ENCODE results near the gene PTGIR. TPM values are rescaled to one million over a fixed set of nuclear protein-coding genes. Genes with fewer than 3 reads are reported as not detected.

Gene PTGIR
- total and polyA plus RNA-seq, 2 donors from 2014 or later = 7.5 to 10.1 TPM

DNA sequence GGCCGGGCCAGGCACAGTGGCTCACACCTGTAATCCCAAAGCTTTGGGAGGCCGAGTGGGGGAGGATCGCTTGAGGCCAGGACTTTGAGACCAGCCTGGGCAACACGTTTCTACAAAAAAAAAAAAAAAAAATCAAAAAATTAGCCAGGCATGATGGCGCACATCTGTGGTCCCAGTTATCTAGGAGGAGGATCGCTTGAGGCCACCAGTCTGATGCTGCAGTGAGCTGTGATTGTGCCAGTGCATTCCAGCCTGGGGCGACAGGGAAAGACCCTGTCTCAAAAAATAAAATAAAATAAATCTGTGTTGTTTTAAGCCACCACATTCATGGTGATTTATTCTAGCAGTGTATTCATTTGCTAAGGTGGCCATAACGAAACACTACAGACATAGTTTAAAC, 40.2 kb upstream of the PTGIR start:
- intact Hi-C loops (cut with DNase I) = no loop called here
- Histone ChIP-seq H3K9me3 (ENCODE audit: control insufficient read depth in 2 of 3, insufficient read depth in 1 of 3, low read length in 3 of 3) (no peaks in the 10 kb centered on the region), H3K4me1 (ENCODE audit: control insufficient read depth in 2 of 3, insufficient read depth in 2 of 3, low read depth in 1 of 3, low read length in 3 of 3) (peaks cover 0 to 5% (median 0%) of the 10 kb centered on the region in 3 donors), H3K4me3 (ENCODE audit: low read length in 3 of 3) (no peak overlapping the region), H3K36me3 (ENCODE audit: control insufficient read depth in 2 of 3, insufficient read depth in 3 of 3, low read length in 3 of 3) (no peaks in the 10 kb centered on the region), H3K27ac (ENCODE audit: low read depth in 2 of 2, low read length in 2 of 2) (no peak overlapping the region), H3K27me3 (ENCODE audit: control insufficient read depth, insufficient read depth, low read length) (no peaks in the 10 kb centered on the region), H3K9ac (ENCODE audit: low read length in 3 of 3) (no peak overlapping the region)
- TF ChIP-seq, protein P1, sequence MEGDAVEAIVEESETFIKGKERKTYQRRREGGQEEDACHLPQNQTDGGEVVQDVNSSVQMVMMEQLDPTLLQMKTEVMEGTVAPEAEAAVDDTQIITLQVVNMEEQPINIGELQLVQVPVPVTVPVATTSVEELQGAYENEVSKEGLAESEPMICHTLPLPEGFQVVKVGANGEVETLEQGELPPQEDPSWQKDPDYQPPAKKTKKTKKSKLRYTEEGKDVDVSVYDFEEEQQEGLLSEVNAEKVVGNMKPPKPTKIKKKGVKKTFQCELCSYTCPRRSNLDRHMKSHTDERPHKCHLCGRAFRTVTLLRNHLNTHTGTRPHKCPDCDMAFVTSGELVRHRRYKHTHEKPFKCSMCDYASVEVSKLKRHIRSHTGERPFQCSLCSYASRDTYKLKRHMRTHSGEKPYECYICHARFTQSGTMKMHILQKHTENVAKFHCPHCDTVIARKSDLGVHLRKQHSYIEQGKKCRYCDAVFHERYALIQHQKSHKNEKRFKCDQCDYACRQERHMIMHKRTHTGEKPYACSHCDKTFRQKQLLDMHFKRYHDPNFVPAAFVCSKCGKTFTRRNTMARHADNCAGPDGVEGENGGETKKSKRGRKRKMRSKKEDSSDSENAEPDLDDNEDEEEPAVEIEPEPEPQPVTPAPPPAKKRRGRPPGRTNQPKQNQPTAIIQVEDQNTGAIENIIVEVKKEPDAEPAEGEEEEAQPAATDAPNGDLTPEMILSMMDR (IDR thresholded peaks at IDR 0.05; ENCODE audit: borderline replicate concordance, extremely low read depth, insufficient read depth) = no peak
- FAIRE-seq = no peak
- DNase-seq = no peak

DNA sequence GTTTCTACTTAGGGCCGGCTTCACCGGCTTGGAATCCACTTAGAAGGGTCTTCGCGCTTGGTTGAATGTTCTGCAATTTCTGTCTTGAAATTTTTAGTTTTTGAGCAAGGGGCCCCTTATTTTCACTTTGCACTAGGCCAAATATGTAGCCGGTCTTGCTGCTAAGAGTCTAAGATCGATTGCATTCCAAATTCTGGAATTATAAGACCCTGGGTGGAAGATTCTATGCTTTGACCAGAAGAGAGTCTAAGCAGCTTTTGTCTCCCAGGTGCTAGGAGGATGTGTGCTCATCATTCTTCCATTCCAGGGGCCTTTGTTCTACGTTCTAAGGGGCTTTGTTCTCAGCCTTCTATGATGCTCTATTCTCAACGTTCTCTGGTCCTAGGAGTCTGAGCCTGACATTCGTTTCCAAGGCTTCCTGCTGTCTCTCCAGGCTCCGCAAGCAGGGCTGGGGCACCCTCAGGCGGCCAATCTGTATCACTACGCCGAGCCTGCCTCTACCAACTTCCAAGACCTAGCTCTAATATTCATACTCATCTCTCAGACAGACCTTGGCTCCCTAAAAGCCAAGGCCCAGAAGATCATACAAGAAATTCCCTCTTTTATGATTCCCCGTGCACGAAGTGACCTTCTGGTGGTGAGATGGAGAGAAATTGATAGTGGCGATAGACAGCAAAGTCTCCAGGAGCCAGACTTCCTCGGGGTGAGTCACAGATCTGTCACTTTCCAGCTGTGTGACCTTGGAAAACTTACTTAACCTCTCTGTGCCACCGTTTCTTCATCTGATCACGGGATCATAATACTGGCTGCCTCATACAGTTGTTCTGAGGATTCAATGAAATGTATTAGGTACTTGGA, 37.1 kb upstream of the PTGIR start:
- Histone ChIP-seq H3K9me3 (ENCODE audit: control insufficient read depth in 2 of 3, insufficient read depth in 1 of 3, low read length in 3 of 3) (no peaks in the 10 kb centered on the region), H3K9ac (ENCODE audit: low read length in 3 of 3) (peak overlapping the region in 1 of 3 donors; percentile 48), H3K4me3 (ENCODE audit: low read length in 3 of 3) (peak overlapping the region; percentile 38 to 55 (median 53)), H3K27ac (ENCODE audit: low read depth in 2 of 2, low read length in 2 of 2) (peak overlapping the region in 1 of 2 donors; percentile 59), H3K4me1 (ENCODE audit: control insufficient read depth in 2 of 3, insufficient read depth in 2 of 3, low read depth in 1 of 3, low read length in 3 of 3) (peaks cover 0 to 5% (median 0%) of the 10 kb centered on the region in 3 donors), H3K27me3 (ENCODE audit: control insufficient read depth, insufficient read depth, low read length) (no peaks in the 10 kb centered on the region), H3K36me3 (ENCODE audit: control insufficient read depth in 2 of 3, insufficient read depth in 3 of 3, low read length in 3 of 3) (peaks cover 0 to under 1% (median 0%) of the 10 kb centered on the region in 3 donors)
- intact Hi-C loops (cut with DNase I) = loop anchor here (5.0 kb wide), 1 partner anchor 50 kb away; no protein-coding TSS in a partner anchor
- TF ChIP-seq, protein P1 (IDR thresholded peaks at IDR 0.05; ENCODE audit: borderline replicate concordance, extremely low read depth, insufficient read depth) = peak; percentile 98
- FAIRE-seq (peak; percentile 25), DNase-seq (peak; percentile 84 to 94 (median 90))

DNA sequence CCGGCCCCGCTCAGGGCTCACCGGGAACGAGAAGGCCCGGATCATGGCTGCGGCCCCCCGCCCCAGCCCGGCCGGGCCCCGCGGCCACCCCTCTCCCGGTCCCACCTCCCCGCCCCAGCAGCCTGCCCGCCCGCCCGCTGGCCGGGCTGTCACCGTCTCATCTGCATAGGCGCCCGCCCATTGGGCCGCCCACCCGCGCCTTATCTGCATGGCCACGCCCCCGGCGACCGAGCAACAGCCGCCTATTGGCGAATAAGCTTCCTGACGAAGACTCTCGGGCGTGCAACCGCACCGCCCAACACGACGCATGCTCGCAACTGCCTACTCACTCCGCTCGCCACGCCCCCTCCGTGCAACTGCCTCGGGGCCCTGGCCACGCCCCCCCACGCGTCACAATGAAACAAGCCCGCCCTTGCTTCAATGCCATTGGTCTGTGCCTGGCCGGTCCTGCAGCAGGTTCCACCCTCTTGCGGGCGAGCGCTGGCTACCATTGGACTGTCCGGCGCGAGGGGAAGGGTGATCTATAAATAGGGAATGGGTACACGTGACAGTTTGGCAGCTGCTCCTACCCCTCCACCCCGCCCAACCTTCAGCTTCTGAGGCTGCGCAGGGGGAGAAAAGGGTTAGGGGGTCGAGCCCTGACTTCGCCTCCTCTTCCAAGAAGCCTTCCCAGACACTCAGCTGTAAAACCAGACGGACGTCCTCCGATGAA, 36.3 kb upstream of the PTGIR start, which contains the start of gene DACT3:
DACT3 (minus strand) TSS at position 163 of the 712 bp plus-strand sequence; CDS start at position 45, 118 bp downstream.
- peak within 1 kb of the TSS; percentile 59 to 83 for H3K27ac ChIP-seq (ENCODE audit: low read depth in 2 of 2, low read length in 2 of 2)
- peak; percentile 100 for DNase-seq
- intact Hi-C loops (cut with DNase I) = loop anchor here (5.0 kb wide), 1 partner anchor 49 kb away; no protein-coding TSS in a partner anchor
- peaks cover 0 to 5% (median 0%) of the 10 kb centered on the region in 3 donors for H3K4me1 ChIP-seq (ENCODE audit: control insufficient read depth in 2 of 3, insufficient read depth in 2 of 3, low read depth in 1 of 3, low read length in 3 of 3)
- no peaks in the 10 kb centered on the region for H3K9me3 ChIP-seq (ENCODE audit: control insufficient read depth in 2 of 3, insufficient read depth in 1 of 3, low read length in 3 of 3)
- peak within 1 kb of the TSS; percentile 9 to 74 (median 41) for H3K9ac ChIP-seq (ENCODE audit: low read length in 3 of 3)
- H3K4me3 ChIP-seq (ENCODE audit: low read length in 3 of 3) = peak within 1 kb of the TSS; percentile 58 to 84 (median 58)
- no peaks in the 10 kb centered on the region for H3K27me3 ChIP-seq (ENCODE audit: control insufficient read depth, insufficient read depth, low read length)
- peaks cover 0 to 2% (median 0%) of the 10 kb centered on the region in 3 donors for H3K36me3 ChIP-seq (ENCODE audit: control insufficient read depth in 2 of 3, insufficient read depth in 3 of 3, low read length in 3 of 3)
- peak; percentile 99 for FAIRE-seq
- TF ChIP-seq, protein P1 (IDR thresholded peaks at IDR 0.05; ENCODE audit: borderline replicate concordance, extremely low read depth, insufficient read depth) = no peak
